Mesothelial cell of epicardium (in vitro differentiated cells): Measurements from ENCODE around the gene SPEG. TPM values are rescaled to one million over a fixed set of nuclear protein-coding genes. Genes with fewer than 3 reads are reported as not detected.

Experiments
- DNase-seq, 2 experiments: peaks; one replicate each; pipeline ENCODE4 v3.0.0; 2021; ENCODE audit warnings: low spot score in 2 of 2; ENCODE audit not compliant: unreplicated experiment in 2 of 2
- H3K27ac Mint-ChIP-seq: 2 replicates; pipeline ENCODE4 v1.8.0; 2021; ENCODE audit warnings: mixed read lengths
- H3K27me3 Mint-ChIP-seq: 2 replicates; pipeline ENCODE4 v1.8.0; 2021; ENCODE audit warnings: low read depth, mixed read lengths
- H3K36me3 Mint-ChIP-seq: 2 replicates; pipeline ENCODE4 v1.8.0; 2021; ENCODE audit warnings: mixed read lengths
- H3K4me1 Mint-ChIP-seq: 2 replicates; pipeline ENCODE4 v1.8.0; 2021; ENCODE audit warnings: mixed read lengths
- H3K4me3 Mint-ChIP-seq: 2 replicates; pipeline ENCODE4 v1.8.0; 2021; ENCODE audit warnings: mild to moderate bottlenecking, moderate library complexity, mixed read lengths
- H3K9me3 Mint-ChIP-seq: 2 replicates; pipeline ENCODE4 v1.8.0; 2021; ENCODE audit warnings: mixed read lengths
- total RNA-seq: library from RNA; stranded (reverse); gene quantifications from 3 replicates; pipeline ENCODE4 v1.2.1, GENCODE V29; 2021
- TF ChIP-seq, protein P1 (sequence below): fragments of 200-600 bp; sonication (generic); IDR thresholded peaks from one replicate; pipeline ENCODE4 v1.5.0; 2021; ENCODE audit warnings: antibody characterized with exemption; ENCODE audit not compliant: unreplicated experiment

The SPEG gene
- total RNA-seq, 1 donor from 2014 or later: 97.7 TPM

- H3K36me3 Mint-ChIP-seq: peaks cover 3% of the 10 kb centered on the region
- H3K27me3 Mint-ChIP-seq: peaks cover 25% of the 10 kb centered on the region
- no peak overlapping the region for H3K4me3 Mint-ChIP-seq
- TF ChIP-seq, protein P1, sequence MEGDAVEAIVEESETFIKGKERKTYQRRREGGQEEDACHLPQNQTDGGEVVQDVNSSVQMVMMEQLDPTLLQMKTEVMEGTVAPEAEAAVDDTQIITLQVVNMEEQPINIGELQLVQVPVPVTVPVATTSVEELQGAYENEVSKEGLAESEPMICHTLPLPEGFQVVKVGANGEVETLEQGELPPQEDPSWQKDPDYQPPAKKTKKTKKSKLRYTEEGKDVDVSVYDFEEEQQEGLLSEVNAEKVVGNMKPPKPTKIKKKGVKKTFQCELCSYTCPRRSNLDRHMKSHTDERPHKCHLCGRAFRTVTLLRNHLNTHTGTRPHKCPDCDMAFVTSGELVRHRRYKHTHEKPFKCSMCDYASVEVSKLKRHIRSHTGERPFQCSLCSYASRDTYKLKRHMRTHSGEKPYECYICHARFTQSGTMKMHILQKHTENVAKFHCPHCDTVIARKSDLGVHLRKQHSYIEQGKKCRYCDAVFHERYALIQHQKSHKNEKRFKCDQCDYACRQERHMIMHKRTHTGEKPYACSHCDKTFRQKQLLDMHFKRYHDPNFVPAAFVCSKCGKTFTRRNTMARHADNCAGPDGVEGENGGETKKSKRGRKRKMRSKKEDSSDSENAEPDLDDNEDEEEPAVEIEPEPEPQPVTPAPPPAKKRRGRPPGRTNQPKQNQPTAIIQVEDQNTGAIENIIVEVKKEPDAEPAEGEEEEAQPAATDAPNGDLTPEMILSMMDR: no peak
- H3K4me1 Mint-ChIP-seq: peaks cover 21% of the 10 kb centered on the region
- H3K9me3 Mint-ChIP-seq: no peaks in the 10 kb centered on the region
- DNase-seq: no peak
- H3K27ac Mint-ChIP-seq: no peak overlapping the region
Measured at GRCh38 chr2:219478916-219479315, 44.3 kb downstream of the SPEG start.

DNA sequence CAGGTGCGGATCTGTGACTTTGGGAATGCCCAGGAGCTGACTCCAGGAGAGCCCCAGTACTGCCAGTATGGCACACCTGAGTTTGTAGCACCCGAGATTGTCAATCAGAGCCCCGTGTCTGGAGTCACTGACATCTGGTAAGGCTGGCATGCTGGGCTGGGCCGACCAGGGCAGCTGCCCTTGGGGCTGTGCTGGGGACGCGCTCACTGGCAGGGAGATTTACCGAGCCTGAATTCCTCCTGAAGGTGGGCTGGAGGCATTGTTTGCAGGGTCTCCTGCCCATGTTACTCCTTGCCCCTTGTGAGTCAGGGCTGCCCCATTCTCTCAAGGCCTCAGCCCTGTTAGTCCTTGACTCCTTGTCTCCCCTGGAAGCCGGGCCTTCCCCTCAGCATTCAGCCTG is 45.4 kb downstream of the SPEG start:
- DNase-seq: no peak
- no peak overlapping the region for H3K4me3 Mint-ChIP-seq
- H3K9me3 Mint-ChIP-seq: no peaks in the 10 kb centered on the region
- TF ChIP-seq, protein P1: no peak
- H3K27ac Mint-ChIP-seq: no peak overlapping the region
- H3K4me1 Mint-ChIP-seq: peaks cover 25% of the 10 kb centered on the region
- peaks cover 3% of the 10 kb centered on the region for H3K36me3 Mint-ChIP-seq
- H3K27me3 Mint-ChIP-seq: peaks cover 32% of the 10 kb centered on the region

GRCh38 chr2:219482674-219483405 is 48.2 kb downstream of the SPEG start:
- TF ChIP-seq, protein P1: no peak
- Mint-ChIP-seq H3K36me3 (peaks cover 3% of the 10 kb centered on the region), H3K4me1 (peaks cover 15% of the 10 kb centered on the region), H3K27ac (no peak overlapping the region), H3K9me3 (no peaks in the 10 kb centered on the region), H3K4me3 (no peak overlapping the region), H3K27me3 (peaks cover 60% of the 10 kb centered on the region)
- DNase-seq: no peak

- TF ChIP-seq, protein P1: no peak
- peaks cover 61% of the 10 kb centered on the region for H3K27me3 Mint-ChIP-seq
- DNase-seq: no peak
- H3K4me1 Mint-ChIP-seq: peaks cover 10% of the 10 kb centered on the region
- no peaks in the 10 kb centered on the region for H3K9me3 Mint-ChIP-seq
- H3K27ac Mint-ChIP-seq: no peak overlapping the region
- peaks cover 3% of the 10 kb centered on the region for H3K36me3 Mint-ChIP-seq
- H3K4me3 Mint-ChIP-seq: peak overlapping the region; percentile 52
Measured at GRCh38 chr2:219483451-219484342, 49.1 kb downstream of the SPEG start.

DNA sequence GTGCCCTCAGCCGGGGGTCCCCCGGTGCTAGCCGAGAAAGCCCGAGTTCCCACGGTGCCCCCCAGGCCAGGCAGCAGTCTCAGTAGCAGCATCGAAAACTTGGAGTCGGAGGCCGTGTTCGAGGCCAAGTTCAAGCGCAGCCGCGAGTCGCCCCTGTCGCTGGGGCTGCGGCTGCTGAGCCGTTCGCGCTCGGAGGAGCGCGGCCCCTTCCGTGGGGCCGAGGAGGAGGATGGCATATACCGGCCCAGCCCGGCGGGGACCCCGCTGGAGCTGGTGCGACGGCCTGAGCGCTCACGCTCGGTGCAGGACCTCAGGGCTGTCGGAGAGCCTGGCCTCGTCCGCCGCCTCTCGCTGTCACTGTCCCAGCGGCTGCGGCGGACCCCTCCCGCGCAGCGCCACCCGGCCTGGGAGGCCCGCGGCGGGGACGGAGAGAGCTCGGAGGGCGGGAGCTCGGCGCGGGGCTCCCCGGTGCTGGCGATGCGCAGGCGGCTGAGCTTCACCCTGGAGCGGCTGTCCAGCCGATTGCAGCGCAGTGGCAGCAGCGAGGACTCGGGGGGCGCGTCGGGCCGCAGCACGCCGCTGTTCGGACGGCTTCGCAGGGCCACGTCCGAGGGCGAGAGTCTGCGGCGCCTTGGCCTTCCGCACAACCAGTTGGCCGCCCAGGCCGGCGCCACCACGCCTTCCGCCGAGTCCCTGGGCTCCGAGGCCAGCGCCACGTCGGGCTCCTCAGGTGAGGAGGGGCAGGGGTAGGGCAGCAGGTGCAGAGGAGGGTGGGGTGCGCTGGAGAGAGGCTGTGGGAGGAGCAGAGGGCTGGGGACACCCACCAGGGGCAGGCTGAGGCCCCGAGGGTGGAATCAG is 49.9 kb downstream of the SPEG start:
- Mint-ChIP-seq H3K27me3 (peaks cover 61% of the 10 kb centered on the region), H3K4me1 (peaks cover 8% of the 10 kb centered on the region), H3K36me3 (peaks cover 3% of the 10 kb centered on the region), H3K9me3 (no peaks in the 10 kb centered on the region), H3K27ac (no peak overlapping the region), H3K4me3 (peak overlapping the region; percentile 52)
- DNase-seq: peak in 1 of 2 experiments; percentile 54
- TF ChIP-seq, protein P1: no peak
